Adrenal gland (tissue), 19 donors: ENCODE data around the gene GJA4. TPM values are rescaled to one million over a fixed set of nuclear protein-coding genes. Genes with fewer than 3 reads are reported as not detected.
A peak's percentile ranks its signal among the peaks of the same experiment; 100 is the strongest.

Source experiments
- DNase-seq, 7 donors: peaks; one replicate each; pipeline ENCODE4 v3.0.0-alpha.2; 2019 to 2020
- H3K27ac ChIP-seq, 5 donors: fragments of 200-600 bp; sonication (generic) in 4 of 5; 1 replicate in 3 of 5; 2 replicates in 2 of 5; pipeline versions ENCODE4 v1.5.1 to v1.8.0; 2016 to 2020; ENCODE audit warnings: mild to moderate bottlenecking in 1 of 5
- H3K27me3 ChIP-seq: fragments of 200-600 bp; 2 replicates; pipeline ENCODE4 v1.8.0; 2021
- H3K36me3 ChIP-seq, 2 donors: fragments of 200-600 bp; replicated peaks in 1 of 2; 1 replicate in 1 of 2; 2 replicates in 1 of 2; pipeline versions ENCODE4 v1.5.1 to v1.8.0; 2018 to 2022
- H3K4me1 ChIP-seq, 2 donors: fragments of 200-600 bp; replicated peaks in 1 of 2; 1 replicate in 1 of 2; 2 replicates in 1 of 2; pipeline versions ENCODE4 v1.5.1 to v1.8.0; 2018 to 2021
- H3K4me3 ChIP-seq, 4 donors: fragments of 200-600 bp; sonication (generic) in 3 of 4; one replicate each; pipeline ENCODE4 v1.5.1; 2016 to 2018
- H3K9me3 ChIP-seq, 3 donors: fragments of 200-600 bp; sonication (generic) in 1 of 3; replicated peaks in 1 of 3; 1 replicate in 2 of 3; 2 replicates in 1 of 3; pipeline versions ENCODE4 v1.5.1 to v1.8.0; 2016 to 2021
- POLR2A ChIP-seq, 2 donors: fragments of 450-650 bp; IDR thresholded peaks; one replicate each; pipeline ENCODE4 v1.6.1; 2017; ENCODE audit warnings: antibody characterized with exemption in 2 of 2, mild to moderate bottlenecking in 2 of 2, moderate library complexity in 1 of 2
- WGBS, 4 donors: extraction: QIAGEN DNeasy Blood & Tissue Kit in 2 of 4; methylation state at CpG; one replicate each; pipeline versions ENCODE4 v1.1.5 to v1.1.7; 2013 to 2017; 5-methylcytosine and 5-hydroxymethylcytosine counted together
- intact Hi-C, 2 donors: fragments of 100-400 bp; cut with DNase I; formaldehyde crosslinking; loops; one replicate each; pipeline versions ENCODE4 v1.14.1 to v1.15.0; 2022 to 2023
- long read RNA-seq, 10 donors: library from polyadenylated mRNA in 3 of 10; unstranded in 2 of 10; stranded (forward) in 1 of 10; transcript quantifications; one replicate each; pipeline ENCODE4 v2.0.0 and lab custom pipeline, GENCODE V29; 2021 to 2026
- polyA plus RNA-seq, 3 donors: library from polyadenylated mRNA; stranded (reverse); fragments of 200-250 nt in 2 of 3; fragments of 350-450 nt in 1 of 3; fragmentation: Illumina TruSeq in 1 of 3; extraction: RNeasy Lipid Tissue Mini Kit (QIAGEN cat#74804) in 1 of 3; gene quantifications; one replicate each; pipeline ENCODE4 v1.2.3, GENCODE V29; 2013 to 2014
- total RNA-seq, 9 donors: library from RNA; depleted of rRNA in 4 of 9; stranded (reverse); fragments of >200 nt in 4 of 9; fragments of 120-200 nt in 1 of 9; fragmentation: NEBNext Ultra II Directional in 1 of 9; extraction: Animal tissue kit (Norgen Biotek cat#: 25700) in 1 of 9; gene quantifications; one replicate each; pipeline versions ENCODE4 v1.1.0 to v1.2.4, GENCODE V29; 2013 to 2023
- TF ChIP-seq, protein P1 (sequence below), 6 experiments: fragments of 450-650 bp in 4 of 6; fragments of 200-600 bp in 2 of 6; sonication (generic) in 1 of 6; IDR thresholded peaks; 1 replicate in 5 of 6; 2 replicates in 1 of 6; pipeline versions ENCODE4 v1.5.1 to v1.8.0; 2016 to 2021; ENCODE audit warnings: antibody characterized with exemption in 6 of 6, mild to moderate bottlenecking in 2 of 6, moderate library complexity in 1 of 6
- donor health status: healthy with polysubstance abuse.
- donor health status: Bipolar disorder and iron deficiency.
- donor health status: DM: yes; HTN: yes; CAD: no.
- donor health status: DM: no; HTN: no; CAD: no.
- donor health status: DM: no; HTN: no; CAD: no.
- donor health status: DM: yes; HTN: yes; CAD: no.

GJA4 gene
- 10 to 100 TPM; 10.8 to 68.4 (median 22.8) TPM for total RNA-seq
- polyA plus RNA-seq = 10 to 100 TPM in 1 of 3 donors, 1 to 10 TPM in 2; 4.8 to 10.8 (median 9.7) TPM
- long read RNA-seq, donor 1, partial matches to known transcripts = 0 of 2 reads
- long read RNA-seq, donor 1, other reads (novel, unspliced or antisense) = 0 of 2 reads
- long read RNA-seq, donor 2 = 0 reads
- long read RNA-seq, donor 3, partial matches to known transcripts = 8 of 9 reads
- long read RNA-seq, donor 3, other reads (novel, unspliced or antisense) = 0 of 9 reads
- long read RNA-seq, donor 4, transcript GJA4-201 (2 exons, 1,622 nt) = major isoform, 7 of 12 reads
- long read RNA-seq, donor 4, partial matches to known transcripts = 3 of 12 reads
- long read RNA-seq, donor 4, other reads (novel, unspliced or antisense) = 0 of 12 reads
- long read RNA-seq, donor 5, transcript GJA4-201 (2 exons, 1,622 nt) = major isoform, 23 of 31 reads
- long read RNA-seq, donor 5, partial matches to known transcripts = 4 of 31 reads
- long read RNA-seq, donor 5, other reads (novel, unspliced or antisense) = 0 of 31 reads
- long read RNA-seq, donor 6, partial matches to known transcripts = 2 of 2 reads
- long read RNA-seq, donor 6, other reads (novel, unspliced or antisense) = 0 of 2 reads
- long read RNA-seq, donor 7 = 0 reads
- long read RNA-seq, donor 8, transcript GJA4-201 (2 exons, 1,622 nt) = major isoform, 7 of 16 reads
- long read RNA-seq, donor 8, partial matches to known transcripts = 9 of 16 reads
- long read RNA-seq, donor 8, other reads (novel, unspliced or antisense) = 0 of 16 reads
- long read RNA-seq, donor 9, partial matches to known transcripts = 0 of 2 reads
- long read RNA-seq, donor 9, other reads (novel, unspliced or antisense) = 0 of 2 reads
- long read RNA-seq, donor 10, partial matches to known transcripts = 0 of 2 reads
- long read RNA-seq, donor 10, other reads (novel, unspliced or antisense) = 0 of 2 reads

DNA sequence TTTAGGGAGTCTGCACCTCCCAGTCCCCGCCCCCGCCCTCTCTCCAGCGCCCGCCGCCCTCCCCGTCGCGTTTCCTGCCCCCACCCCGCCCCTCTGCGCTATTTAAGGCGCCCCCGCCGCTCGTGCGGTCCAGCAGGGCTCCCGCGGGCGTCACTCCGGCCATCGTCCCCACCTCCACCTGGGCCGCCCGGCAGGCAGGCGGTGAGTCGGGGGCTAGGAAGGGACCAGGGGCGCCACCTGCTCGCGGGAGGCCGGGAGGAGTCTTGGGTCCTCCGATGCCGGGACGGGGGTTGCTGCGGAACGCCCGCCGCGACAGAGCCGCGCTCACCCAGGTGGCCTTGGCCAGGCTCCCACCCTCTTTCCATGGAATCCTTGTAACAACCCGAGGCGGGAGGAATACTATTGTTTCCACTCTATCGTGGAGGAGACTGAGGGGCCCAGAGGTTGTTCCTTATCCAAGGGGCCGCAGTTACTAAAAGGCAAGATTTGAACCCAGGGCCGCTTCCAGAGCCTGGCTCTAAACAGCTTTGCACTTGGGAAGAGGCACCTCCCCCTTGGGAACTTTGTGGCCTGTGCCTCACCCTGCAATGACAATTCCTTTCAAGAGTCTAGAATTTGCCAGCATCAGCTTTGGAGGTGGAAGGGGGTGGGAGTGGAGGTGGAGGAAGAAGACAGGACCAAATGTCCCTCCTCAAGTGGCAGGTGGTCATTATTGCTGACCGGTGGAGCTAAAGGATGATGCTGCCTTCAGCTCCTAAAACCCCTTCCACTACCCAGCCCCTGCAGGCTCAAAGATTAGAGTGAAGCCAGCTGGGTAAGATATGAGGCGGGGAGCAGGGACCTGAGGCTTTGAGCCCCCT is at the start of gene GJA4:
Gene GJA4 (plus strand): TSS at position 132 of the 860 bp plus-strand sequence. CDS start 1,215 bp downstream, outside the sequence.
- peak; percentile 16 to 17 for TF ChIP-seq POLR2A (IDR thresholded peaks at IDR 0.05)
- TF ChIP-seq, protein P1, sequence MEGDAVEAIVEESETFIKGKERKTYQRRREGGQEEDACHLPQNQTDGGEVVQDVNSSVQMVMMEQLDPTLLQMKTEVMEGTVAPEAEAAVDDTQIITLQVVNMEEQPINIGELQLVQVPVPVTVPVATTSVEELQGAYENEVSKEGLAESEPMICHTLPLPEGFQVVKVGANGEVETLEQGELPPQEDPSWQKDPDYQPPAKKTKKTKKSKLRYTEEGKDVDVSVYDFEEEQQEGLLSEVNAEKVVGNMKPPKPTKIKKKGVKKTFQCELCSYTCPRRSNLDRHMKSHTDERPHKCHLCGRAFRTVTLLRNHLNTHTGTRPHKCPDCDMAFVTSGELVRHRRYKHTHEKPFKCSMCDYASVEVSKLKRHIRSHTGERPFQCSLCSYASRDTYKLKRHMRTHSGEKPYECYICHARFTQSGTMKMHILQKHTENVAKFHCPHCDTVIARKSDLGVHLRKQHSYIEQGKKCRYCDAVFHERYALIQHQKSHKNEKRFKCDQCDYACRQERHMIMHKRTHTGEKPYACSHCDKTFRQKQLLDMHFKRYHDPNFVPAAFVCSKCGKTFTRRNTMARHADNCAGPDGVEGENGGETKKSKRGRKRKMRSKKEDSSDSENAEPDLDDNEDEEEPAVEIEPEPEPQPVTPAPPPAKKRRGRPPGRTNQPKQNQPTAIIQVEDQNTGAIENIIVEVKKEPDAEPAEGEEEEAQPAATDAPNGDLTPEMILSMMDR (IDR thresholded peaks at IDR 0.05) = no peak
- H3K9me3 ChIP-seq = no peaks in the 10 kb centered on the region
- DNase-seq = peak in 1 of 7 donors; percentile 32
- intact Hi-C loops = no loop called here
- peak within 1 kb of the TSS in 2 of 4 donors; percentile 16 to 56 for H3K4me3 ChIP-seq
- 9 to 86% (median 38%) methylated on average over 2 to 45 of the region's 45 CpGs for WGBS, 4 donors
- no peaks in the 10 kb centered on the region for H3K27me3 ChIP-seq
- peaks cover 4 to 7% of the 10 kb centered on the region in 2 donors for H3K4me1 ChIP-seq
- H3K27ac ChIP-seq = peak within 1 kb of the TSS in 4 of 5 donors; percentile 41 to 86 (median 61)
- no peaks in the 10 kb centered on the region for H3K36me3 ChIP-seq

DNA sequence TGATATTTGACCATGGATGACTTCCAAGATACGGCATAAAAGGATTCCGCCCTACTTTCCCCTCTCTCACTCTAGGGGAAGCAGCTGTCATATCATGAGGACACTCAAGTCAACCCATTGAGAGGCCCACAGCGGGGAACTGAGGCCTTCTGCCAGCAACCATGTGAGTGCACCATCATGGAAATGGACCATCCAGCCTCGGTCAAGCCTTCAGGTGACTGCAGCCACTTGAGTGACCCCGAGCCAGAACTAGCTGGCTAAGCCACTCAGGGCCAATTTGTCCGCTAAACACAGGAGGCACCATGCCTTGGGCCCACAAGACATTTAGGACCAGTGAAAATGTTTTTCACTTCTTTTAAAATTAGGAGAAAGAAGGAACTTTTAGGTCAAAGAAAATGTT is 49.0 kb upstream of the GJA4 start:
- DNase-seq = no peak
- 79 to 86% (median 83%) methylated on average over 6 of the region's 6 CpGs for WGBS, 4 donors
- no peak overlapping the region for H3K27ac ChIP-seq
- no peaks in the 10 kb centered on the region for H3K27me3 ChIP-seq
- intact Hi-C loops = no loop called here
- H3K4me1 ChIP-seq = no peaks in the 10 kb centered on the region
- no peak overlapping the region for H3K4me3 ChIP-seq
- no peak for TF ChIP-seq POLR2A (IDR thresholded peaks at IDR 0.05)
- TF ChIP-seq, protein P1 (IDR thresholded peaks at IDR 0.05) = no peak
- no peaks in the 10 kb centered on the region for H3K36me3 ChIP-seq
- H3K9me3 ChIP-seq = no peaks in the 10 kb centered on the region

DNA sequence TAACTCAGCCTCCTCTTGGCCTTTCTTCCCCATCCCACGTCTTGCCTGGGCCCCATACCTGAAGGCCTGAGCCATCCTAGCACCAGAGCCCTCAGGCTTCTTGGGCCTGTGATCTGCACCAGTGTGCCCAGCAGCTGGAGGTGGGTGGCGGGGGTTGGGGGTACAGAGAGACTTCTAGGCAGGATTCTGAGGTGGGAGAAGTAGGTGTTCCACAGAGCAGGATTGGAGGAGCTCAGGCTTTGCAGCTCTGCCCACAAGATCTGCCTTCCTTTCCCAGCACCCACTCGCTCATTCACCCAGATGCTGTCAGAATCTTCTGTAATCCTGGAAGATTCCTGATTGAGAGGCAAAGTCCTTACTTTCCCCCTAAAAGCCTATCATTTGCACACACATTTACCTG is 47.9 kb upstream of the GJA4 start:
- Histone ChIP-seq H3K27ac (no peak overlapping the region), H3K4me3 (no peak overlapping the region), H3K9me3 (no peaks in the 10 kb centered on the region), H3K27me3 (no peaks in the 10 kb centered on the region), H3K36me3 (no peaks in the 10 kb centered on the region), H3K4me1 (no peaks in the 10 kb centered on the region)
- 63 to 90% (median 81%) methylated on average over 2 to 3 of the region's 3 CpGs for WGBS, 4 donors
- intact Hi-C loops = no loop called here
- DNase-seq = no peak
- no peak for TF ChIP-seq POLR2A (IDR thresholded peaks at IDR 0.05)
- TF ChIP-seq, protein P1 (IDR thresholded peaks at IDR 0.05) = no peak
